Endothelial cell of umbilical vein (primary cell): ENCODE data around the gene ACBD6. TPM values are rescaled to one million over a fixed set of nuclear protein-coding genes. Genes with fewer than 3 reads are reported as not detected.

Source experiments
- BruUV-seq: library from RNA; stranded (reverse); fragments of 400-500 nt; replicated peaks from 2 replicates; lab custom pipeline; 2021; lab: Mats Ljungman, UMichigan
- CTCF ChIA-PET: fragments of 300-600, 350-600 bp; sonication (Branson Sonifier 250); formaldehyde crosslinking; loops from one replicate; lab custom pipeline; 2021; ENCODE audit warnings: antibody characterized with exemption, inconsistent platforms; lab: Charles Lee
- POLR2A ChIA-PET: fragments of 300-600, 350-600 bp; sonication (Branson Sonifier 250); formaldehyde crosslinking; loops from one replicate; lab custom pipeline; 2021; ENCODE audit warnings: antibody characterized with exemption, inconsistent platforms; lab: Charles Lee
- DNase-seq: peaks from one replicate; pipeline ENCODE4 v3.0.0-alpha.2; 2011; ENCODE audit warnings: low read depth, low spot score
- FAIRE-seq: peaks from 2 replicates; lab custom pipeline; 2011; peaks lifted over from hg19 to GRCh38; lab: Jason Lieb, UNC
- H2AFZ ChIP-seq: 2 replicates; pipeline ENCODE4 v1.6.0; 2012; ENCODE audit warnings: low read depth, low read length, control low read depth, inconsistent platforms
- H3K27ac ChIP-seq: 2 replicates; pipeline ENCODE4 v1.5.1; 2011; ENCODE audit warnings: low read depth, mild to moderate bottlenecking, control low read depth, low read length, moderate library complexity; ENCODE audit not compliant: insufficient read depth
- H3K27me3 ChIP-seq, 2 experiments: 2 replicates each; pipeline versions ENCODE4 v1.6.0 to v1.6.1; 2011; ENCODE audit warnings: low read length in 2 of 2, mixed read lengths in 1 of 2; ENCODE audit not compliant: control insufficient read depth in 2 of 2, insufficient read depth in 2 of 2
- H3K36me3 ChIP-seq, 2 experiments: 2 replicates in 1 of 2; 3 replicates in 1 of 2; pipeline ENCODE4 v1.5.1; 2011; ENCODE audit warnings: low read length in 2 of 2, mild to moderate bottlenecking in 1 of 2, moderate library complexity in 1 of 2; ENCODE audit not compliant: control insufficient read depth in 2 of 2, insufficient read depth in 2 of 2; ENCODE audit errors: extremely low read depth in 1 of 2
- H3K4me1 ChIP-seq: 3 replicates; pipeline ENCODE4 v1.5.1; 2011; ENCODE audit warnings: mild to moderate bottlenecking, low read length; ENCODE audit not compliant: control insufficient read depth, insufficient read depth; ENCODE audit errors: extremely low read depth
- H3K4me2 ChIP-seq: 2 replicates; pipeline ENCODE4 v1.6.1; 2011; ENCODE audit warnings: low read length, control low read depth, mixed read lengths; ENCODE audit not compliant: insufficient read depth
- H3K4me3 ChIP-seq, 3 experiments: fragments of 200-600 bp in 1 of 3; sonication (generic), shearing (Covaris generic) in 1 of 3; replicated peaks in 1 of 3; 2 replicates each; pipeline ENCODE4 v1.5.1; 2011 to 2016; ENCODE audit warnings: control low read depth in 3 of 3, low read length in 3 of 3, mild to moderate bottlenecking in 2 of 3, inconsistent platforms in 1 of 3, low read depth in 1 of 3, moderate library complexity in 1 of 3; ENCODE audit not compliant: insufficient read depth in 1 of 3
- H3K79me2 ChIP-seq: 2 replicates; pipeline ENCODE4 v1.6.0; 2012; ENCODE audit warnings: low read length, inconsistent platforms; ENCODE audit not compliant: control insufficient read depth, insufficient read depth
- H3K9ac ChIP-seq: replicated peaks from 2 replicates; pipeline ENCODE3; 2011; ENCODE audit warnings: low read length, control low read depth; ENCODE audit not compliant: insufficient read depth; ENCODE audit errors: extremely low read depth
- H3K9me1 ChIP-seq: replicated peaks from 3 replicates; pipeline ENCODE4 v1.6.0; 2011; ENCODE audit warnings: mild to moderate bottlenecking, low read length; ENCODE audit not compliant: control insufficient read depth, insufficient read depth; ENCODE audit errors: extremely low read depth
- H3K9me3 ChIP-seq: replicated peaks from 2 replicates; pipeline ENCODE4 v1.5.1; 2012; ENCODE audit warnings: low read length, inconsistent platforms; ENCODE audit not compliant: control insufficient read depth, insufficient read depth
- H4K20me1 ChIP-seq: replicated peaks from 2 replicates; pipeline ENCODE3; 2011; ENCODE audit warnings: mild to moderate bottlenecking, low read length; ENCODE audit not compliant: control insufficient read depth, insufficient read depth; ENCODE audit errors: extremely low read depth
- CTCF ChIP-seq, 2 donors: IDR thresholded peaks; 1 replicate in 1 of 2; 2 replicates in 1 of 2; pipeline ENCODE4 v1.5.1; 2011; ENCODE audit warnings: low read length in 2 of 2, mild to moderate bottlenecking in 2 of 2, moderate library complexity in 2 of 2, control low read depth in 1 of 2, inconsistent platforms in 1 of 2, low read depth in 1 of 2; ENCODE audit not compliant: insufficient read depth in 1 of 2; ENCODE audit errors: extremely low read depth in 1 of 2
- EZH2 ChIP-seq: IDR thresholded peaks from 2 replicates; pipeline ENCODE4 v1.6.1; 2012; ENCODE audit warnings: borderline replicate concordance, low read depth, mild to moderate bottlenecking, moderate library complexity, low read length, inconsistent platforms; ENCODE audit not compliant: severe bottlenecking
- FOS ChIP-seq: IDR thresholded peaks from 2 replicates; pipeline ENCODE4 v1.6.1; 2011; ENCODE audit warnings: mild to moderate bottlenecking, low read length, moderate library complexity, borderline replicate concordance; ENCODE audit not compliant: insufficient read depth
- GATA2 ChIP-seq: IDR thresholded peaks from 2 replicates; pipeline ENCODE4 v1.7.0; 2011; ENCODE audit warnings: low read depth, mild to moderate bottlenecking, moderate library complexity, mixed read lengths, low read length; ENCODE audit not compliant: insufficient read length, insufficient read depth
- JUN ChIP-seq: IDR thresholded peaks from 2 replicates; pipeline ENCODE4 v1.6.1; 2011; ENCODE audit warnings: borderline replicate concordance, low read depth; ENCODE audit not compliant: insufficient read length, insufficient read depth
- MAX ChIP-seq: IDR thresholded peaks from 2 replicates; pipeline ENCODE4 v1.6.1; 2011; ENCODE audit not compliant: insufficient read depth, insufficient read length
- MYC ChIP-seq: IDR thresholded peaks from one replicate; pipeline ENCODE4 v1.6.1; 2011; ENCODE audit warnings: mild to moderate bottlenecking, low read depth, low read length
- POLR2A ChIP-seq: IDR thresholded peaks from 2 replicates; pipeline ENCODE4 v1.6.1; 2012; ENCODE audit warnings: low read depth, mild to moderate bottlenecking, control low read depth, low read length
- POLR2AphosphoS5 ChIP-seq: IDR thresholded peaks from 2 replicates; pipeline ENCODE4 v1.6.1; 2012; ENCODE audit warnings: low read depth, mild to moderate bottlenecking, control low read depth, low read length, moderate library complexity; ENCODE audit not compliant: insufficient read depth
- dilution Hi-C: fragments of 300-500 bp; cut with MboI; formaldehyde crosslinking; loops from one replicate; pipeline ENCODE4 v1.15.0; 2019; ENCODE audit warnings: low sequenced_read_pairs; ENCODE audit not compliant: extremely low pct_ligation_motif_present
- intact Hi-C: fragments of 100-400 bp; cut with micrococcal nuclease; formaldehyde crosslinking; loops from one replicate; pipeline ENCODE4 v1.10.0; 2022
- polyA plus RNA-seq, 4 experiments: library from polyadenylated mRNA; depleted of rRNA in 3 of 4; stranded (reverse) in 3 of 4; unstranded in 1 of 4; fragments of >200 nt; gene quantifications; 2 replicates each; pipeline versions ENCODE4 v1.2.1 to v1.2.3, GENCODE V29; 2011 to 2012; ENCODE audit warnings: missing spikeins in 1 of 4
- total RNA-seq: library from RNA; stranded (reverse); gene quantifications from 2 replicates; pipeline ENCODE4 v1.2.3, GENCODE V29; 2021

Gene ACBD6
- total and polyA plus RNA-seq, 2 donors (not counting 3 experiments of a cell fraction or from before 2014, with no cell fraction given): 55.6 to 56.4 TPM

- Histone ChIP-seq H3K4me1 (peaks cover 14% of the 10 kb centered on the region), H3K4me2 (peak overlapping the region; percentile 56), H3K36me3 (peaks cover 0 to 2% of the 10 kb centered on the region in 2 experiments), H3K4me3 (no peak overlapping the region), H4K20me1 (no peaks in the 10 kb centered on the region), H3K9ac (no peak overlapping the region), H3K27ac (peak overlapping the region; percentile 19), H3K9me1 (no peaks in the 10 kb centered on the region), H3K79me2 (no peaks in the 10 kb centered on the region), H3K9me3 (no peaks in the 10 kb centered on the region), H2AFZ (no peak overlapping the region), H3K27me3 (no peaks in the 10 kb centered on the region)
- dilution Hi-C loops (no loop called here), intact Hi-C loops (no loop called here)
- peak; percentile 55 for DNase-seq
- POLR2A ChIA-PET: no interaction called here
- FAIRE-seq: peak; percentile 91
- CTCF ChIA-PET: interaction anchor here (1.0 kb wide), 1 partner anchor 10 kb away, joined by 5 read pairs; no protein-coding TSS in a partner anchor
- peak; percentile 29 for TF ChIP-seq POLR2AphosphoS5
- TF ChIP-seq CTCF (IDR thresholded peaks at IDR 0.05; ENCODE audit: extremely low read depth in 1 of 2, insufficient read depth in 1 of 2, low read depth in 1 of 2, low read length in 2 of 2): no peak
- no TSS peak for BruUV-seq
Measured at GRCh38 chr1:180278596-180279395, 223.6 kb downstream of the ACBD6 start.

- Histone ChIP-seq H3K9me3 (no peaks in the 10 kb centered on the region), H3K4me1 (peaks cover 14% of the 10 kb centered on the region), H3K4me3 (no peak overlapping the region), H3K9ac (no peak overlapping the region), H3K9me1 (no peaks in the 10 kb centered on the region), H4K20me1 (no peaks in the 10 kb centered on the region), H3K79me2 (no peaks in the 10 kb centered on the region), H3K27me3 (no peaks in the 10 kb centered on the region), H2AFZ (no peak overlapping the region), H3K27ac (no peak overlapping the region), H3K36me3 (peaks cover 0 to 2% of the 10 kb centered on the region in 2 experiments), H3K4me2 (no peak overlapping the region)
- DNase-seq (no peak), FAIRE-seq (no peak)
- no TSS peak for BruUV-seq
- intact Hi-C loops: no loop called here
- POLR2A ChIA-PET: no interaction called here
- CTCF ChIA-PET: interaction anchor here (1.0 kb wide), 1 partner anchor 11 kb away, joined by 5 read pairs; no protein-coding TSS in a partner anchor
- TF ChIP-seq MYC (no peak), FOS (no peak), MAX (no peak), GATA2 (no peak), POLR2A (no peak), JUN (no peak), CTCF (IDR thresholded peaks at IDR 0.05; ENCODE audit: extremely low read depth in 1 of 2, insufficient read depth in 1 of 2, low read depth in 1 of 2, low read length in 2 of 2) (no peak), POLR2AphosphoS5 (no peak), EZH2 (no peak)
- dilution Hi-C loops: no loop called here
Measured at GRCh38 chr1:180278194-180278515, 224.2 kb downstream of the ACBD6 start.
